Cardiac atrium fibroblast (primary cell): Measurements from ENCODE around the gene TGFBRAP1. TPM values are rescaled to one million over a fixed set of nuclear protein-coding genes. Genes with fewer than 3 reads are reported as not detected.

ENCODE experiments used
- total RNA-seq: library from RNA; depleted of rRNA; stranded (reverse); fragments of >200 nt; gene quantifications from 2 replicates; pipeline ENCODE4 v1.2.3, GENCODE V29; 2015

TGFBRAP1 gene
- total RNA-seq = 9.2 and 11.8 TPM in 2 replicates

GRCh38 chr2:105329561-105330495, at the start of gene TGFBRAP1:
Gene TGFBRAP1, minus strand, starts transcription at chr2:105329735. Its CDS starts 21,434 bp downstream, at chr2:105308301.

GRCh38 chr2:105337122-105338019, 7.8 kb upstream of the TGFBRAP1 start, which contains the start of gene C2orf49:
Gene C2orf49, plus strand, starts transcription at chr2:105337540. Its CDS starts 48 bp downstream, at chr2:105337588.

GRCh38 chr2:105241443-105241842, 88.1 kb downstream of the TGFBRAP1 start, which contains the start of gene GPR45:
Gene GPR45, plus strand, starts transcription at chr2:105241743. Its CDS starts 116 bp downstream, at chr2:105241859.

Other genes starting within 250 kb of the TGFBRAP1 start
- not detected in 2 replicates for gene GPR45, start 88.0 kb downstream of the TGFBRAP1 start, total RNA-seq
- gene C2orf49, start 7.8 kb upstream of the TGFBRAP1 start, total RNA-seq = 8.7 and 20.6 TPM in 2 replicates
- 72.1 and 102 TPM in 2 replicates for gene FHL2, start 69.3 kb upstream of the TGFBRAP1 start, total RNA-seq